ENCODE results near the gene CASKIN1.

DNA sequence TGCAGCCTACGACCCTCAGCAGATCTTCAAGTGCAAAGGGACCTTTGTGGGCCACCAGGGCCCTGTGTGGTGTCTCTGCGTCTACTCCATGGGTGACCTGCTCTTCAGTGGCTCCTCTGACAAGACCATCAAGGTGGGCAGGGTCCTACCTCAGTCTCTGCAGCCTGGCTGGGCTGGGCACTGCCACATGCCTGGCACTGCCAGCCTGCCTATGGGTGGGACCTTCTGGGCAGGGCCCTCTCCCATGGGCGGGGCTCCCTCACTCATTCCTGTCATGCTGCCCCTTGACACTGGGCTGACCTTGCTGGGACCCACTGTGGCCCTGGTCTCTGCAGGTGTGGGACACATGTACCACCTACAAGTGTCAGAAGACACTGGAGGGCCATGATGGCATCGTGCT lies 22.5 kb downstream of the CASKIN1 start:
- TF ChIP-seq POLR2AphosphoS5 (IDR thresholded peaks at IDR 0.05; ENCODE audit: low read depth, low read length) = no peak
- no peak for TF ChIP-seq TAF1 (IDR thresholded peaks at IDR 0.05; ENCODE audit: borderline replicate concordance, insufficient read depth, low read length)
- no peak for TF ChIP-seq SIN3A (IDR thresholded peaks at IDR 0.05; ENCODE audit: borderline replicate concordance, insufficient read depth, low read length)
- TF ChIP-seq, protein P1, sequence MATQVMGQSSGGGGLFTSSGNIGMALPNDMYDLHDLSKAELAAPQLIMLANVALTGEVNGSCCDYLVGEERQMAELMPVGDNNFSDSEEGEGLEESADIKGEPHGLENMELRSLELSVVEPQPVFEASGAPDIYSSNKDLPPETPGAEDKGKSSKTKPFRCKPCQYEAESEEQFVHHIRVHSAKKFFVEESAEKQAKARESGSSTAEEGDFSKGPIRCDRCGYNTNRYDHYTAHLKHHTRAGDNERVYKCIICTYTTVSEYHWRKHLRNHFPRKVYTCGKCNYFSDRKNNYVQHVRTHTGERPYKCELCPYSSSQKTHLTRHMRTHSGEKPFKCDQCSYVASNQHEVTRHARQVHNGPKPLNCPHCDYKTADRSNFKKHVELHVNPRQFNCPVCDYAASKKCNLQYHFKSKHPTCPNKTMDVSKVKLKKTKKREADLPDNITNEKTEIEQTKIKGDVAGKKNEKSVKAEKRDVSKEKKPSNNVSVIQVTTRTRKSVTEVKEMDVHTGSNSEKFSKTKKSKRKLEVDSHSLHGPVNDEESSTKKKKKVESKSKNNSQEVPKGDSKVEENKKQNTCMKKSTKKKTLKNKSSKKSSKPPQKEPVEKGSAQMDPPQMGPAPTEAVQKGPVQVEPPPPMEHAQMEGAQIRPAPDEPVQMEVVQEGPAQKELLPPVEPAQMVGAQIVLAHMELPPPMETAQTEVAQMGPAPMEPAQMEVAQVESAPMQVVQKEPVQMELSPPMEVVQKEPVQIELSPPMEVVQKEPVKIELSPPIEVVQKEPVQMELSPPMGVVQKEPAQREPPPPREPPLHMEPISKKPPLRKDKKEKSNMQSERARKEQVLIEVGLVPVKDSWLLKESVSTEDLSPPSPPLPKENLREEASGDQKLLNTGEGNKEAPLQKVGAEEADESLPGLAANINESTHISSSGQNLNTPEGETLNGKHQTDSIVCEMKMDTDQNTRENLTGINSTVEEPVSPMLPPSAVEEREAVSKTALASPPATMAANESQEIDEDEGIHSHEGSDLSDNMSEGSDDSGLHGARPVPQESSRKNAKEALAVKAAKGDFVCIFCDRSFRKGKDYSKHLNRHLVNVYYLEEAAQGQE (IDR thresholded peaks at IDR 0.05; ENCODE audit: insufficient read depth in 1 of 2, low read depth in 2 of 2, low read length in 2 of 2) = no peak
- no peak for TF ChIP-seq FOXP2 (optimal IDR thresholded peaks at IDR 0.05; ENCODE audit: borderline replicate concordance, extremely low read depth, extremely low read length, insufficient read depth)

Data from PFSK-1 (cell line).